HG03565 (cell line): ENCODE data around the gene GAS2L1.

ENCODE experiments used
- ATAC-seq: cut with Tn5 transposase; IDR thresholded peaks from one replicate; pipeline ENCODE4 v1.9.1; 2021; ENCODE audit warnings: mild to moderate bottlenecking, moderate library complexity; ENCODE audit not compliant: unreplicated experiment

GAS2L1 gene

DNA sequence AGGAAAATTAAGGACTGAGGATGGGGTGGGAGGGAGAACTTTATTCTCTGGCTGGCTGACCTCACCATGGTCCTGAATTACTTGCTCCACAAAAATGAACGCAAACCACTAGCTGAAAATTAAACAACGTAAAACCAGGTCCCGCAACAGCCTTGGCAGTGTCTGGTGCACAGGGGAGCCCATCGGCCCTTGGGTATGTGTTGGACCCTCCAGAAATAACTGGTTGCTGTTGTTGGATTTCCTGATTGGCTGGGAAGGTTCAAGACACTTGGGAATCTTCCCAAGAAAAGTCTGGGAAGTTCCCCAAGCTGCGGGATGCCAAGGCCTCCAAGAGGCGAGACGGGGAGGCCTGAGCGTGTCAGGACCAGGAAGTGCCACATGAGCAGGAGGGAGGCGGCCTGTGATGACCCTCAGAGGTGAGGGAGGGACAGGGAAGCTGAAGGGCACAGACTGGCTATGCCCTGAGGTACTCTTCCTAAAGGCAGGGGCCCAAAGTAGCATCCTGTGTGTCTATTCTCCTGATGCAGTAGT, 19.4 kb downstream of the GAS2L1 start:
- no peak for ATAC-seq

DNA sequence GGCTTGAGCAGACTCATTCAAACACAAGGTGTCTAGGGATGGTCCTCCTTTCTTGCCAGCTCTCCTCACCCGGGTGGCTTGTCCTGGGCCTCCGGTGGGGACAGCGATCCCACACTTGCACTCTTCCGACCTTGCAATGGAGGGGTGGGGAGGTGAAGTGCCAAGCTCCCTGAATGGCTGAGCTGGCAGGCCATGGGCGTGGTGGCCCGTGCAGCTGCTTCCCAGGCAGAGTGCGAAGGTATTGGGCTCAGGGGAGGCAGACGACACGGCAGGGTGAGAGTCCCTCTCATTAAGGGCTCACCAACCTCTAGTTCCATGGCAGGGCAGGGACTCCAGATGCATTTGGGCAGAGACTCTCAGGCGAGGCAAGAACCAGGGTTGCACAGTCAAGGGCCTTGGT, 20.0 kb downstream of the GAS2L1 start:
- ATAC-seq, result no peak

DNA sequence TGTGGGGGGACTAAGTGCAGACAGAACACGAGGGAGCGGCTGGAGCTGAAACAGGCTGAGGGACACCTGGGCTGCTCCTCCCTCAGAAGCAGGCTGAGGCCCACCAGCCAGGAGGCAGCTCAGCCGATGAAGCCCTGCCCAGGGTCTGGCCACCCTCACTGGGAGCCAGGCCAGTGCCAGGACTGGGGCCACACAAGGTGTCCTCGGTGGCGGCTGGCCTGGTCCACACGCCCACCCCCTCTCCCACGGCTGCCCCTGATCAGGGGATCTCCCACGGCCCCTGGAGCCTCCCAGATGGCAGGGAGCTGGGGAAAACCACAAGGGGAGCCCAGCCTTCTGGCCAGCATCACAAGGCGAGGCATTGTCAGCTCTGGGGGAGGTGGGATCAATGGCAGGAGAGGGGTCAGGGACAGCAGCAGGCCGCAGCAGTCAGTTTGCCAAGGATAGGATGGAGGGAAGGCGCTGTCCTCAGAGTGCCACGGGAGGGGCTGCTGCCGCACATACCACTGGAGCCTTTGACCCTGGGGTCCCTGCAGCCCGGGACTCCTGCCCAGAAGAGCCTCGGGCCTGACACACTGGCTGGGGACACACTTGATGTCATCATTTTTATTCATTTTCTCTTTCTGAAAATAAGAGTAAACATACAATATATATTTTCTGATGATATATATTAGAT, 20.8 kb downstream of the GAS2L1 start:
- ATAC-seq, result no peak

- no peak for ATAC-seq
Measured at GRCh38 chr22:29328055-29328454, 21.6 kb downstream of the GAS2L1 start.

GRCh38 chr22:29328566-29329500, 22.4 kb downstream of the GAS2L1 start:
- no peak for ATAC-seq

- no peak for ATAC-seq
Measured at GRCh38 chr22:29329581-29329980, 23.1 kb downstream of the GAS2L1 start.

DNA sequence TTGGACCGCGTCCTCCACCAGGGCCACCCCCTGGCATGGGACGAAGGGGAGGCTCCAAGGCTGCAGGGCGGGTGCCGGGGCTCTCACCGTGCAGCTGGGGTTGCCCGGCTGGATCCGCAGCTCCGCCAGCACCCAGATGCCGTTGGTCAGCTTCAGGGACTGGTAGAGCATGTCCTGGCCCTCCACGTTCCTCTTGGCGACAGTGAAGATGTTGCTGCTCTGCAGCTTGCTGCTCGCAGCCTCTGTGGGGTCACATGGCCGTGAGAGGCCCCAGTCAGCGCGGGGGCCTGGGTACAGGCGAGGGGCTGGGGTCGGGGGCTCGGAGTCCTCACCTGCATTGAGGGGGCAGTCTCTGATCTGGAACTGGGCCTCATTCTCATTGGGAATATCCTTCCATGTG, 23.8 kb downstream of the GAS2L1 start:
- ATAC-seq, result no peak

DNA sequence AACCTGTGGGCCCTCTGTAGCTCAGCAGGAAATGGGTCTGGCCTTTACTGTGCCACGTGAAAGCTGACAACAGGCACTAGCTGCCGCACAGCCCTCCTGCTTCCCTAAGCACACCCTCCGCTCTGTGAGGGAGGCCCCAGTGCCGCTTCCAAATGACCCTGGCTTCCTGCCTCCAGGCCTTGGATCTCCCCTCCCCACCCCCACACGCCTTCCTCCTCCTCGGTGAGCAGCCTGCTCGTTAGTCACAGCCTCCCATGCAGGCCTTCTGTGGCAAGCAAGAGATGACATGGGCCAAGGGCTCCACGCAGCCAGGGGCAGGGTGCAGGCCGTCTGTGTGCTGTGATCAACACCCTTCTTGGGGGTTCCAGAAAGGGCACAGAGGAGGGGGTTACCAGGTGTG, 24.3 kb downstream of the GAS2L1 start:
- no peak for ATAC-seq

DNA sequence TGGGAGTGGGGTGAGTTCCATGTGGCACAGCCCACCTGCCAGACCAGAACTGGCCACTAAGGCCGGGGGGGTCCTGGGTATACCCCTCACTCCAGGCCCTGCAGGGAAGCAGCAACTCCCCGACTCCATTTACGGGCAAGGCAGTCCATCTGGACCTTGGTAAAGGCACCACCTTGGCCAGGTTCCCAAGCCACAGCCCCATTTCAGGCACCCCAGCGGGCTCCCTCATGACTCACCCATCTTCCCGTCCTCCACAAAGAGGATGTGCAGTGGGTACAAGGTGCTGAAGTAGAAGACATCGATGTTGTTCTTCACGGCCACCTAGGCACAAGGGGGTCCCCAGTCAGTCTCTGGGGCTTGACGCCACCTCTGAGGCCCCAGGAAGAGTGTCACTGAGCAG, 24.8 kb downstream of the GAS2L1 start:
- no peak for ATAC-seq

GRCh38 chr22:29331658-29332300, 25.3 kb downstream of the GAS2L1 start:
- ATAC-seq, result no peak

DNA sequence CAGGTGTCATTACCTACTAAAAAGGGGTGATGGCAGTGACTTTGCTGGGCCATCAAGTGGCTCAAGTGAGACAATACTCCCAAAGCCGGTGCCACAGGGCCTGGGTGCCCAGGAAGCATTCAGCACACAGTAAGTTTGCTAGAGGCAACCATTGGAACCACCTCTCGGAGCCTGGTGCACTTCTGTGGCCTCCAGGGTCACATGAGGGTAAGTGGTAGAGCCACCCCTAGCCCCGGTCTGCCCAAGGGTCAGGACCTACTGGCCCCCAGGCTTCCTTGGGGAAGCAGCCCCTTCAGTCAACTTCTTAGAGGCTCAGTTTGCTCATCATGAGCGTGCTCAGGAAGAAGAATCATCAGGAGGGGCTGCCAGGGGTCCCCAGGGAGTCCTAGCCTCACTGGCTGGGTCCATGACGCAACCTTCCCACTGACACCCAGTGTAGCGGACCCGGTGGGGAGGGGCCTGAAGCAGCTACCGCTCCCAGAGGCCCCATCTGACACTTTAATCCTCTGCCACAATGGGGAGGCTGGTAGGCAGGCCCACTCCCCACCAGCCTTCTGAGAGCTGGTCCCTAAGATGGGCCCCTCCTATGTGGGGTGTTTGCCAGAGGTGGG, 26.5 kb downstream of the GAS2L1 start:
- ATAC-seq, result no peak

DNA sequence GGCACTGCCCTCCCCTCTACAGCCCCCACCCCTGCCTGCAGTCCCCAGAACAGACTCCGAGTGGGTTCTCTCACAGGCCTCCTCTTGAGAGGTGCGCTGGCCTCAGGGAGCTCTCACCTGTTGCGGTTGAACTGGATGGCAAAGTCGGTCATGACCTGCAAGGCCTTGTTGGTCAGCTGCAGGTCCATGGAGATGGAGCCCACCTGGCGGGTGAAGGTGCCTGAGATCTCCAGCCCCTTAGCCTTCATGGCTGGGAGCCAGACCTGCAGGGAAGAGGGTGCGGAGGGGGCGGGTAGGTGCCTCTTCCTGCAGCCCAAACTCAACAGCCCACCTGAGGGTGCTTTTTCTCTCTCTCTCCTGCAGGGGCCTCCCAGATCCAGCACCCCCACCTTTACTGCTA, 27.7 kb downstream of the GAS2L1 start:
- no peak for ATAC-seq

DNA sequence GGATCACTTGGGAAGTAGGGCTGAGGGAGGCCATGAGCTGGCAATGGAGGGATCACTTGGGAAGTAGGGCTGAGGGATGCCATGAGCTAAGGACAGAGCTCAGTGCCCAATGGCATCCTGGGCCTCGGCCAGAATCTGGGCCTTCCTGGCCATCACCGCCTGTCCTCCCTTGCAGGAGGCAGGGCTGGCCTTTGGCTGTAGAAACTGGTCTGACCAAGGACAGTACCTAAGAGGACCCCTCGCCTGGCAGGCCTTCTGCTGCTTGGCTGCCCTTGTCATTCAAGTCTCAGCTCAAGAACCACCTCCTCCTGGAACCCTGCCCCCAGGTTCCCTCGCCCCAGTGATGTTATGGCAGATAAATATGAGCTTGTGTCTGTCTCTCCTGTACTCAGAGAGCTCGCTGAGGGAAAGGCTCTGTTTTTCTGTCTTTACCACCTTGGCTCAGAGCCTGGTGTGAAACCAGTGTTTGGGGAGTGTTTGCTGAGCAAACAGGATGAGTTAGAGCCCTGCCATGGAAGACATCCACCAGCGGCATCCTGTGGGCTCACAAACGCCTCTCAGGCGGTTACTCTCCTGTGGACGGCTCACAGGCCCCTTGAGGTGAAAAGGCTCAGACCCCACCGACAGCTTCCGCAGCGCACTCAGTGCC, 28.4 kb downstream of the GAS2L1 start:
- ATAC-seq, result no peak

DNA sequence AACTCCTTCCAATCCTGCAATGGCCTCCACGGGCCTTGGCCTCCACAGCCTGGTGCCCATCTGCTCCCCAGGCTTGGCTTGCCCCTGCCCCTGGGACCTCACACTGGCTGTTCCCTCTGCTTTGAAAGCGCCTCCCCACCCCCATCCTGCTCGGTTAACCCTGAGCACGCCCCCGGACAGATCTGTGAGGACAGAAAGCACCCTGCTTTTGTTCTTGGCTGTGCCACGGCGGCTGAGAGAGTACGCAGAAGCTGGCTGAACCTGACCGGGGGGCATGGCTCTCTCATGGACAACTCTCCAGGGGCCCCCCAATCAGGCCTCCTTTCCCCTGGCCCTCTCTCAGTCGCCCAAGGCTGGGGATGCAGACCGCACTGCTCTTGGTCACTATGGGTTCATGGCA, 29.2 kb downstream of the GAS2L1 start:
- no peak for ATAC-seq

DNA sequence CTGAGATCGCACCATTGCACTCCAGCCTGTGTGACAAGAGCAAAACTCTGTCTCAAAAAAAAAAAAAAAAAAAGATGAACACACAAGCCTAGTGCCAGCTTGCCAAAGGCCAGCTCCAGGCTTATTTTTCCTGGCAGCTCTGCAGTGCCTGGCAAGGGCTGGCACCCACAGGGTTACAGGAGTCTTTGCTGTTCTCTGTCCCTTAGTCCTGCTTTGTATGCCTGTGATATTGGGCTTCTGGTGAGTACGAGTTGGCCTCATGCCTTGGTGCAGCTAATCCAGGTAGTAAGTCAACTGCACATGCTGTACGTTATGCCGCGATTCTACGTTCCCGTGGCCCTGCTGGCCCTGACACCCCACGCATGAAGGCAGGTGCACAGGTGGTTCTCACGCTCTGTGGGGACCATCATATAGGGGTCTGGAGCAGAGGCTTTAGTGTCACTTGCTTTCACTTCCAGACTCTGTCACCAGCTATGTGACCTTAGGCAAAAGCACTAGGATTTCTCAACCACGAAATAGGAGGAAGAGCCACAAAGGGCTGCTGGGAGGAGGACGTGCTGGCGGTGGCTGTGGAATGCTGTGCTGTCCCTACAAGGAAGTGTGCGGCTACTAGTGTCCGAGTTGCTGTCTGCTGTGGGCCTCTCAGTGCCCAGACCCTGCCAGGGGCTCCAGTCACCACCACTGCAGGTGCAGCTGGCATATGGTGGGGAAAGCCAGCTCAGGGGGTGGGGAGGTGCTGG, 30.5 kb downstream of the GAS2L1 start:
- ATAC-seq, result no peak

DNA sequence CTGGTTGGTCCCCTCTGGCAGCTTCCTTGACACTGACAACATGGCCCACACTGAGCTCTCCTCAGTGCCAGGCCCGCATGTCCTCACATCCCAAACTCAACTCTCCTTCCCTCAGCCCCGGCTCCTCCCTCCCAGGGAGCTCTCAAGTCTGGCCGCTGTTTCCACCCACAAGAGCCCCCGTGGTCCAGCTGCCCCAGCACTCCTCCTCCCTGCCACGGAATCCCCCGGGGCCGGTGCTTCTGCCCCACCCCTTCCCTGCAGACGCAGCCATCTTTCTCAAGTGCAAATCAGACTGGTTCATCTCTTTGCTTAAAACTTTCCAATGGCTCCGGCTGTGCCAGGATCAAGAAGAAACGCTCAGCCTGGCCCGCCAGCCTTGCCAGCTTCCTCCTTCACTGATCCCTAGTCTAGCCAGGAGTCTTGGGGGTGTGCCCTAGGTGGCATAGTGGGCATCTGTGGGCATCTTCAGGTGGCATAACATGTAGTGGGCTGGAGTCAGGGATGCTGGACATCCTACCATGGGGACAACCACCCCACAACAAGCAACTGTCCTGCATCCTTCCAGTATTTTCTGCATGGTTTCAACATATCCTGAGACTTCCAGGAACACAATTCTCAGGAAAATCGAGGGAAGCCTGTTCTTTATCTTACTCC, 31.3 kb downstream of the GAS2L1 start:
- ATAC-seq, result no peak

DNA sequence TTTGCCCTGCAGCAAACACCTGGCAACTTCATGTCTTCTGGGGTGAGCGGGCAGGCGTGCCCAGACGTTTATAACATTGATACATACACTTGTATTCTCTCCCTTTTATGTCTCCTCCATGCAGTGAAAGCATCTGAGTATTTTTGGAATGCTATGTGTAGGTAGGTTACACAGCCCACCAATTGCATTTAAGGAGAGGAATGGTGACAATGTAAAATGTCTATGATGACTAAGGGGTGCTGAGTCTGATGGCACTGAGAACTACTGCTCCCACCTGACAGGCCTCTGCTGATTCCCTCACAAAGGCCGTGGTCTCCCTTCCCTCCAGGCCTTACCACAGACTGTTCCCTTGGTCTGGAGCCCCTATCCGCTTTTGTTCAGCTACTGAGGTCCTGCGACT, 31.9 kb downstream of the GAS2L1 start:
- ATAC-seq, result no peak

DNA sequence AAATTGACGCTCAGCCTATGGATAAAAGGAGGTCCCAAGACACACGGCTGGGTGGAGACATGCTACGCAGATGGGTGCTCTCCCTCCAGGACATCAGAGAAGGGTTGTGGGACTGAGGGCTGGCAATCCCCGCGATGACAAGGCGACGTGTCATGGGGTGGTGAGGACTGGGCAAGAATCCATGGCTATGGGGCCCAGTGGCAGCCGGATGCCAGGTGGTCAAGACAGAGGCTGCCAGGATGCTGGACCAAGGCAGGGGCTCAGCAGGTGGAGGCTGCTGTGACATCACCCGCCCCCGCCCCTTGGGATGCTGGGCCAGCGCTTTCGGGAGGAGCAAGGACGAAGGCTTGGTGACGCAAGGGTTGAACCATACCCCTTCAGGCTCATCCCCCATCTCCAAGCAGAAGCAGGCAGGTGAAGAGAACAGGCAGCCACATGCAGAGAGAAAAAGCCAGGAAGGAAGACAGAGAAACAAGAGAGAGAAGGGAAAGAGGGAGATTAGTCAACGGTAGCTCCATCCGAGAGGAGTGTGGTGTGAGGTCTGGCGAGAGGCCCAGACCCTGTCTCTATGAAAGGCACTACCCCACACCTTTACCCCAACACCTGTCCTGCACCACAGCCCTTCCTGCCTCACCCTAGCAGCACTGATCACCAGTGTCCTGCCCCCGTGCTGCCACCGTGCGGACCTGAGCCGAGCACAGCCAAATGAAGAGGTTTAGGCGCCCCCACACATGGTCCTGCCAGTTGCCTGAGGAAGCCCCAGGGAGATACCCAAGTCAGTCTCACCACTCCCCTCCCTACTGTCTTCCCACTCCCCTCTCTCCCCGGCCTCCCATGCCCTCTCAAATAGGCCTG, 33.2 kb downstream of the GAS2L1 start:
- no peak for ATAC-seq

GRCh38 chr22:29340566-29340965, 34.1 kb downstream of the GAS2L1 start:
- ATAC-seq, result no peak
